HG03108 (cell line): ENCODE data around the gene C1orf159.

Experiments used
- ATAC-seq: cut with Tn5 transposase; IDR thresholded peaks from one replicate; pipeline ENCODE4 v1.9.1; 2021; ENCODE audit warnings: moderate library complexity; ENCODE audit not compliant: unreplicated experiment

C1orf159 gene

GRCh38 chr1:1094981-1095380, 20.9 kb downstream of the C1orf159 start:
- ATAC-seq: no peak

GRCh38 chr1:1093610-1093943, 22.3 kb downstream of the C1orf159 start:
- no peak for ATAC-seq

GRCh38 chr1:1092894-1093609, 22.8 kb downstream of the C1orf159 start:
- no peak for ATAC-seq

GRCh38 chr1:1092149-1092855, 23.6 kb downstream of the C1orf159 start:
- no peak for ATAC-seq

- no peak for ATAC-seq
Observed at GRCh38 chr1:1091344-1092148, 24.3 kb downstream of the C1orf159 start.

- ATAC-seq: no peak
Observed at GRCh38 chr1:1090424-1091343, 25.2 kb downstream of the C1orf159 start.

- ATAC-seq: no peak
Observed at GRCh38 chr1:1089731-1090423, 26.0 kb downstream of the C1orf159 start.

GRCh38 chr1:1088801-1089680, 26.8 kb downstream of the C1orf159 start:
- no peak for ATAC-seq

GRCh38 chr1:1088029-1088800, 27.7 kb downstream of the C1orf159 start:
- ATAC-seq: no peak

GRCh38 chr1:1087351-1088028, 28.4 kb downstream of the C1orf159 start:
- ATAC-seq: no peak

- ATAC-seq: no peak
Observed at GRCh38 chr1:1086911-1087341, 29.0 kb downstream of the C1orf159 start.

- ATAC-seq: no peak
Observed at GRCh38 chr1:1085911-1086841, 29.7 kb downstream of the C1orf159 start.

- no peak for ATAC-seq
Observed at GRCh38 chr1:1085171-1085841, 30.6 kb downstream of the C1orf159 start.

GRCh38 chr1:1084372-1085170, 31.3 kb downstream of the C1orf159 start:
- ATAC-seq: no peak
